ENCODE data around the gene CCDC70. TPM values are rescaled to one million over a fixed set of nuclear protein-coding genes. Genes with fewer than 3 reads are reported as not detected.

CCDC70 gene
- total RNA-seq, 4 donors from 2014 or later: not detected

- no peaks in the 10 kb centered on the region for H3K27me3 ChIP-seq
- intact Hi-C loops (cut with DNase I): no loop called here
- DNase-seq (ENCODE audit: extremely low spot score): no peak
Observed at GRCh38 chr13:51910508-51910907, 48.7 kb downstream of the CCDC70 start.

GRCh38 chr13:51912091-51912490, 50.3 kb downstream of the CCDC70 start:
- Histone ChIP-seq H3K36me3 (no peaks in the 10 kb centered on the region), H3K4me3 (no peak overlapping the region), H3K9me3 (no peaks in the 10 kb centered on the region), H3K4me1 (no peaks in the 10 kb centered on the region), H3K27me3 (no peaks in the 10 kb centered on the region), H3K27ac (replicated peaks in 1 of 4) (no peak overlapping the region)
- 70% methylated on average over 10 of the region's 10 CpGs for WGBS
- TF ChIP-seq POLR2A (IDR thresholded peaks at IDR 0.05; ENCODE audit: low read depth) (no peak), CTCF (IDR thresholded peaks at IDR 0.05) (no peak), EP300 (IDR thresholded peaks at IDR 0.05) (no peak), POLR2AphosphoS5 (IDR thresholded peaks at IDR 0.05) (no peak)
- DNase-seq (ENCODE audit: extremely low spot score): no peak
- intact Hi-C loops (cut with DNase I): no loop called here

More at GRCh38 chr13:51910508-51910907, 48.7 kb downstream of the CCDC70 start:
- Histone ChIP-seq H3K4me3 (no peak overlapping the region), H3K27ac (replicated peaks in 1 of 4) (no peak overlapping the region), H3K36me3 (no peaks in the 10 kb centered on the region), H3K9me3 (no peaks in the 10 kb centered on the region), H3K4me1 (peaks cover 0 to 3% (median 0%) of the 10 kb centered on the region in 4 donors)
- TF ChIP-seq POLR2A (IDR thresholded peaks at IDR 0.05; ENCODE audit: low read depth) (no peak), POLR2AphosphoS5 (IDR thresholded peaks at IDR 0.05) (no peak), CTCF (IDR thresholded peaks at IDR 0.05) (no peak), EP300 (IDR thresholded peaks at IDR 0.05) (no peak)
- WGBS: 87% methylated on average over 11 of the region's 12 CpGs

- Histone ChIP-seq H3K4me3 (no peak overlapping the region), H3K9me3 (no peaks in the 10 kb centered on the region), H3K4me1 (no peaks in the 10 kb centered on the region), H3K36me3 (no peaks in the 10 kb centered on the region), H3K27ac (replicated peaks in 1 of 4) (no peak overlapping the region), H3K27me3 (no peaks in the 10 kb centered on the region)
- no peak for TF ChIP-seq POLR2A (IDR thresholded peaks at IDR 0.05; ENCODE audit: low read depth)
- TF ChIP-seq POLR2AphosphoS5 (IDR thresholded peaks at IDR 0.05): no peak
- no peak for TF ChIP-seq CTCF (IDR thresholded peaks at IDR 0.05)
- no peak for TF ChIP-seq EP300 (IDR thresholded peaks at IDR 0.05)
- WGBS: 82% methylated on average over 11 of the region's 11 CpGs
- no peak for DNase-seq (ENCODE audit: extremely low spot score)
- intact Hi-C loops (cut with DNase I): no loop called here
Observed at GRCh38 chr13:51912511-51913225, 50.9 kb downstream of the CCDC70 start.

- TF ChIP-seq CTCF (IDR thresholded peaks at IDR 0.05) (no peak), EP300 (IDR thresholded peaks at IDR 0.05) (no peak), POLR2A (IDR thresholded peaks at IDR 0.05; ENCODE audit: low read depth) (no peak), POLR2AphosphoS5 (IDR thresholded peaks at IDR 0.05) (no peak)
- no peaks in the 10 kb centered on the region for H3K36me3 ChIP-seq
- H3K4me1 ChIP-seq: no peaks in the 10 kb centered on the region
- intact Hi-C loops (cut with DNase I): no loop called here
- H3K27ac ChIP-seq (replicated peaks in 1 of 4): no peak overlapping the region
- no peak for DNase-seq (ENCODE audit: extremely low spot score)
- 64% methylated on average over 4 of the region's 4 CpGs for WGBS
- H3K4me3 ChIP-seq: no peak overlapping the region
- H3K9me3 ChIP-seq: no peaks in the 10 kb centered on the region
- H3K27me3 ChIP-seq: no peaks in the 10 kb centered on the region
Observed at GRCh38 chr13:51913421-51914136, 51.8 kb downstream of the CCDC70 start.
